Adrenal gland (tissue), 5 donors: ENCODE results near the gene NDUFAF4.

Source experiments
- POLR2A ChIP-seq, 2 donors: fragments of 450-650 bp; IDR thresholded peaks; one replicate each; pipeline ENCODE4 v1.6.1; 2017; ENCODE audit warnings: antibody characterized with exemption in 2 of 2, mild to moderate bottlenecking in 2 of 2, moderate library complexity in 1 of 2
- TF ChIP-seq, protein P1 (sequence below), 6 experiments: fragments of 450-650 bp in 4 of 6; fragments of 200-600 bp in 2 of 6; sonication (generic) in 1 of 6; IDR thresholded peaks; 1 replicate in 5 of 6; 2 replicates in 1 of 6; pipeline versions ENCODE4 v1.5.1 to v1.8.0; 2016 to 2021; ENCODE audit warnings: antibody characterized with exemption in 6 of 6, mild to moderate bottlenecking in 2 of 6, moderate library complexity in 1 of 6
- donor health status: DM: no; HTN: no; CAD: no.

DNA sequence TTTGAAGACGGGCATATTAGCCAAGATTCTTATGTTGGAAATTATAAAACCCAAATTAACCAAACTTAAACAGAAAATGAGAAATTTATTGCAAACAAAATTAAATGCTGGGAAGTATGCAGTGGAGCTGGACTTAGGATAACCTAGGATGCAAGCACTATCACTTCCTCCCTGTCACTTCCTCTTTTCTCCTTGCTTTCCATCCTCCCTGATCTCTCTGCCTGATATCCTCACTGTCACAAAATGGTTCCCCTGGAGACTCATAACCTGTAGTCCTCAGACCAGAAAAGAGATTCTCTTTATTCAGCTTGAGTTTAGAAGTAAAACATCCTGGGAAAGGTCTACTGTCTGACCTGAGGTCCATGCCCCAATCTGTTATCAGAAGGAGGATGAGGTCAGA lies 19.4 kb upstream of the NDUFAF4 start:
- TF ChIP-seq, protein P1, sequence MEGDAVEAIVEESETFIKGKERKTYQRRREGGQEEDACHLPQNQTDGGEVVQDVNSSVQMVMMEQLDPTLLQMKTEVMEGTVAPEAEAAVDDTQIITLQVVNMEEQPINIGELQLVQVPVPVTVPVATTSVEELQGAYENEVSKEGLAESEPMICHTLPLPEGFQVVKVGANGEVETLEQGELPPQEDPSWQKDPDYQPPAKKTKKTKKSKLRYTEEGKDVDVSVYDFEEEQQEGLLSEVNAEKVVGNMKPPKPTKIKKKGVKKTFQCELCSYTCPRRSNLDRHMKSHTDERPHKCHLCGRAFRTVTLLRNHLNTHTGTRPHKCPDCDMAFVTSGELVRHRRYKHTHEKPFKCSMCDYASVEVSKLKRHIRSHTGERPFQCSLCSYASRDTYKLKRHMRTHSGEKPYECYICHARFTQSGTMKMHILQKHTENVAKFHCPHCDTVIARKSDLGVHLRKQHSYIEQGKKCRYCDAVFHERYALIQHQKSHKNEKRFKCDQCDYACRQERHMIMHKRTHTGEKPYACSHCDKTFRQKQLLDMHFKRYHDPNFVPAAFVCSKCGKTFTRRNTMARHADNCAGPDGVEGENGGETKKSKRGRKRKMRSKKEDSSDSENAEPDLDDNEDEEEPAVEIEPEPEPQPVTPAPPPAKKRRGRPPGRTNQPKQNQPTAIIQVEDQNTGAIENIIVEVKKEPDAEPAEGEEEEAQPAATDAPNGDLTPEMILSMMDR (IDR thresholded peaks at IDR 0.05) = no peak
- no peak for TF ChIP-seq POLR2A (IDR thresholded peaks at IDR 0.05)
